BLaER1 (cell line): ENCODE data around the gene LAMB1.

Source experiments
- H3K27ac ChIP-seq: shearing (Covaris generic); formaldehyde crosslinking; 2 replicates; pipeline ENCODE4 v1.8.1; 2022
- H3K27me3 ChIP-seq: shearing (Covaris generic); formaldehyde crosslinking; 2 replicates; pipeline ENCODE4 v1.8.1; 2022
- H3K36me3 ChIP-seq: shearing (Covaris generic); formaldehyde crosslinking; 2 replicates; pipeline ENCODE4 v1.8.1; 2022
- H3K4me1 ChIP-seq: shearing (Covaris generic); formaldehyde crosslinking; 2 replicates; pipeline ENCODE4 v1.8.1; 2022
- H3K4me2 ChIP-seq: shearing (Covaris generic); formaldehyde crosslinking; 2 replicates; pipeline ENCODE4 v1.8.1; 2022
- H3K4me3 ChIP-seq: shearing (Covaris generic); formaldehyde crosslinking; 2 replicates; pipeline ENCODE4 v1.8.1; 2022
- H3K9ac ChIP-seq: shearing (Covaris generic); formaldehyde crosslinking; 2 replicates; pipeline ENCODE4 v1.8.1; 2022
- H3K9me3 ChIP-seq: shearing (Covaris generic); formaldehyde crosslinking; 2 replicates; pipeline ENCODE4 v1.8.1; 2022
- H4K20me1 ChIP-seq: shearing (Covaris generic); formaldehyde crosslinking; 2 replicates; pipeline ENCODE4 v1.8.1; 2022
- Cebpa-rat ChIP-seq: shearing (Covaris generic); IDR thresholded peaks from 2 replicates; pipeline ENCODE4 v1.8.1; 2022

Gene LAMB1

GRCh38 chr7:108020585-108020984 is 17.6 kb upstream of the LAMB1 start:
- H4K20me1 ChIP-seq = no peaks in the 10 kb centered on the region
- no peak overlapping the region for H3K4me2 ChIP-seq
- no peak overlapping the region for H3K9ac ChIP-seq
- H3K4me3 ChIP-seq = no peak overlapping the region
- TF ChIP-seq Cebpa-rat = no peak
- no peak overlapping the region for H3K27ac ChIP-seq
- H3K27me3 ChIP-seq = no peaks in the 10 kb centered on the region
- no peaks in the 10 kb centered on the region for H3K4me1 ChIP-seq
- no peaks in the 10 kb centered on the region for H3K9me3 ChIP-seq
- no peaks in the 10 kb centered on the region for H3K36me3 ChIP-seq

GRCh38 chr7:108018668-108019067 is 15.7 kb upstream of the LAMB1 start:
- Histone ChIP-seq H3K4me1 (peaks cover 5% of the 10 kb centered on the region; the same call in 1 of the 2 replicates), H3K4me3 (no peak overlapping the region), H3K27me3 (no peaks in the 10 kb centered on the region), H3K9ac (no peak overlapping the region), H3K4me2 (no peak overlapping the region), H3K36me3 (no peaks in the 10 kb centered on the region), H3K27ac (no peak overlapping the region), H3K9me3 (no peaks in the 10 kb centered on the region), H4K20me1 (no peaks in the 10 kb centered on the region)
- no peak for TF ChIP-seq Cebpa-rat

- H3K9me3 ChIP-seq = no peaks in the 10 kb centered on the region
- H3K27me3 ChIP-seq = no peaks in the 10 kb centered on the region
- H3K36me3 ChIP-seq = no peaks in the 10 kb centered on the region
- H4K20me1 ChIP-seq = no peaks in the 10 kb centered on the region
- H3K4me3 ChIP-seq = no peak overlapping the region
- peaks cover 5% of the 10 kb centered on the region; the same call in 1 of the 2 replicates for H3K4me1 ChIP-seq
- no peak overlapping the region for H3K9ac ChIP-seq
- TF ChIP-seq Cebpa-rat = no peak
- no peak overlapping the region for H3K4me2 ChIP-seq
- no peak overlapping the region for H3K27ac ChIP-seq
Observed at GRCh38 chr7:108017776-108018151, 14.8 kb upstream of the LAMB1 start.

GRCh38 chr7:108016841-108017775 is 14.1 kb upstream of the LAMB1 start:
- Histone ChIP-seq H3K4me2 (no peak overlapping the region), H3K9me3 (no peaks in the 10 kb centered on the region), H3K27me3 (no peaks in the 10 kb centered on the region), H3K36me3 (no peaks in the 10 kb centered on the region), H3K9ac (no peak overlapping the region), H3K4me3 (no peak overlapping the region), H3K4me1 (peaks cover 5% of the 10 kb centered on the region; the same call in 1 of the 2 replicates), H4K20me1 (no peaks in the 10 kb centered on the region), H3K27ac (no peak overlapping the region)
- no peak for TF ChIP-seq Cebpa-rat

- Histone ChIP-seq H3K27ac (no peak overlapping the region), H3K36me3 (no peaks in the 10 kb centered on the region), H4K20me1 (no peaks in the 10 kb centered on the region), H3K9me3 (no peaks in the 10 kb centered on the region), H3K4me2 (no peak overlapping the region), H3K4me3 (no peak overlapping the region), H3K27me3 (no peaks in the 10 kb centered on the region), H3K9ac (no peak overlapping the region), H3K4me1 (peaks cover 5% of the 10 kb centered on the region; the same call in 1 of the 2 replicates)
- no peak for TF ChIP-seq Cebpa-rat
Observed at GRCh38 chr7:108015740-108016139, 12.8 kb upstream of the LAMB1 start.

GRCh38 chr7:108014747-108015682 is 12.1 kb upstream of the LAMB1 start:
- Histone ChIP-seq H3K36me3 (no peaks in the 10 kb centered on the region), H3K27ac (no peak overlapping the region), H3K27me3 (no peaks in the 10 kb centered on the region), H3K9me3 (no peaks in the 10 kb centered on the region), H3K9ac (no peak overlapping the region), H3K4me3 (no peak overlapping the region), H3K4me2 (no peak overlapping the region), H4K20me1 (no peaks in the 10 kb centered on the region), H3K4me1 (peaks cover 5% of the 10 kb centered on the region; the same call in 1 of the 2 replicates)
- no peak for TF ChIP-seq Cebpa-rat

GRCh38 chr7:108014215-108014614 is 11.3 kb upstream of the LAMB1 start:
- TF ChIP-seq Cebpa-rat = no peak
- H3K4me1 ChIP-seq = peaks cover 5% of the 10 kb centered on the region; the same call in 1 of the 2 replicates
- H3K4me2 ChIP-seq = no peak overlapping the region

GRCh38 chr7:108012499-108013430 is 9.8 kb upstream of the LAMB1 start:
- Histone ChIP-seq H3K4me2 (no peak overlapping the region), H3K4me1 (peaks cover 5% of the 10 kb centered on the region; the same call in 1 of the 2 replicates), H3K36me3 (no peaks in the 10 kb centered on the region), H3K4me3 (no peak overlapping the region), H3K9me3 (no peaks in the 10 kb centered on the region), H3K27me3 (no peaks in the 10 kb centered on the region), H3K9ac (no peak overlapping the region), H3K27ac (no peak overlapping the region), H4K20me1 (no peaks in the 10 kb centered on the region)
- no peak for TF ChIP-seq Cebpa-rat

More at GRCh38 chr7:108014215-108014614, 11.3 kb upstream of the LAMB1 start:
- Histone ChIP-seq H4K20me1 (no peaks in the 10 kb centered on the region), H3K27me3 (no peaks in the 10 kb centered on the region), H3K4me3 (no peak overlapping the region), H3K9me3 (no peaks in the 10 kb centered on the region), H3K9ac (no peak overlapping the region), H3K27ac (no peak overlapping the region), H3K36me3 (no peaks in the 10 kb centered on the region)

- Histone ChIP-seq H3K4me2 (no peak overlapping the region), H3K4me3 (no peak overlapping the region), H3K9me3 (no peaks in the 10 kb centered on the region), H3K4me1 (peaks cover 5% of the 10 kb centered on the region; the same call in 1 of the 2 replicates), H4K20me1 (no peaks in the 10 kb centered on the region), H3K9ac (no peak overlapping the region), H3K27ac (no peak overlapping the region), H3K36me3 (no peaks in the 10 kb centered on the region), H3K27me3 (no peaks in the 10 kb centered on the region)
- TF ChIP-seq Cebpa-rat = no peak
Observed at GRCh38 chr7:108010377-108010776, 7.4 kb upstream of the LAMB1 start.
